Fibroblast of lung (primary cell): Measurements from ENCODE around the gene ECHS1. TPM values are rescaled to one million over a fixed set of nuclear protein-coding genes. Genes with fewer than 3 reads are reported as not detected.

Source experiments
- DNase-seq, 2 donors: peaks; one replicate each; pipeline versions ENCODE4 v3.0.0 to v3.0.0-alpha.2; 2010; ENCODE audit warnings: low read depth in 2 of 2
- H2AFZ ChIP-seq: 2 replicates; pipeline ENCODE4 v1.5.1; 2012; ENCODE audit warnings: low read length, control low read depth, inconsistent platforms
- H3K27ac ChIP-seq: 2 replicates; pipeline ENCODE4 v1.5.1; 2011; ENCODE audit warnings: low read length, control low read depth; ENCODE audit not compliant: insufficient read depth
- H3K27me3 ChIP-seq: 2 replicates; pipeline ENCODE4 v1.5.1; 2011; ENCODE audit warnings: mild to moderate bottlenecking, low read length; ENCODE audit not compliant: control insufficient read depth, insufficient read depth
- H3K36me3 ChIP-seq: 2 replicates; pipeline ENCODE4 v1.5.1; 2011; ENCODE audit warnings: low read length; ENCODE audit not compliant: control insufficient read depth, insufficient read depth
- H3K4me1 ChIP-seq: 2 replicates; pipeline ENCODE4 v1.5.1; 2011; ENCODE audit warnings: low read length; ENCODE audit not compliant: control insufficient read depth, insufficient read depth; ENCODE audit errors: extremely low read depth
- H3K4me2 ChIP-seq: 2 replicates; pipeline ENCODE4 v1.5.1; 2011; ENCODE audit warnings: low read length, control low read depth; ENCODE audit not compliant: insufficient read depth; ENCODE audit errors: extremely low read depth
- H3K4me3 ChIP-seq, 4 experiments: fragments of 200-600 bp in 1 of 4; sonication (generic) in 1 of 4; replicated peaks in 1 of 4; 2 replicates each; pipeline ENCODE4 v1.5.1; 2011 to 2016; ENCODE audit warnings: low read length in 4 of 4, low read depth in 3 of 4, mild to moderate bottlenecking in 3 of 4, control low read depth in 2 of 4, inconsistent platforms in 1 of 4, mixed read lengths in 1 of 4; ENCODE audit not compliant: insufficient read depth in 1 of 4; ENCODE audit errors: control extremely low read depth in 1 of 4
- H3K79me2 ChIP-seq: 2 replicates; pipeline ENCODE4 v1.5.1; 2012; ENCODE audit warnings: mild to moderate bottlenecking, low read length, inconsistent platforms; ENCODE audit not compliant: control insufficient read depth, insufficient read depth
- H3K9ac ChIP-seq: 2 replicates; pipeline ENCODE4 v1.5.1; 2011; ENCODE audit warnings: mild to moderate bottlenecking, low read length, control low read depth; ENCODE audit not compliant: insufficient read depth
- H3K9me3 ChIP-seq: 2 replicates; pipeline ENCODE4 v1.5.1; 2012; ENCODE audit warnings: low read depth, low read length; ENCODE audit not compliant: control insufficient read depth, insufficient read depth
- H4K20me1 ChIP-seq: 2 replicates; pipeline ENCODE4 v1.5.1; 2011; ENCODE audit warnings: low read length; ENCODE audit not compliant: control insufficient read depth, insufficient read depth; ENCODE audit errors: extremely low read depth
- CTCF ChIP-seq, 2 donors: IDR thresholded peaks in 1 of 2; conservative IDR thresholded peaks in 1 of 2; 1 replicate in 1 of 2; 2 replicates in 1 of 2; pipeline ENCODE4 v1.5.1; 2011 to 2012; ENCODE audit warnings: low read length in 2 of 2, control low read depth in 1 of 2, inconsistent platforms in 1 of 2, low read depth in 1 of 2, mild to moderate bottlenecking in 1 of 2
- EZH2 ChIP-seq: IDR thresholded peaks from 2 replicates; pipeline ENCODE4 v1.5.1; 2012; ENCODE audit warnings: low read length, control low read depth, mild to moderate bottlenecking; ENCODE audit errors: missing control alignments
- polyA plus RNA-seq, 2 donors: library from polyadenylated mRNA; depleted of rRNA in 1 of 2; stranded (reverse) in 1 of 2; unstranded in 1 of 2; fragments of >200 nt; gene quantifications; 2 replicates each; pipeline ENCODE4 v1.2.1, GENCODE V29; 2011 to 2012; ENCODE audit warnings: missing spikeins in 1 of 2
- total RNA-seq: library from RNA; depleted of rRNA; stranded (reverse); fragments of >200 nt; gene quantifications from 2 replicates; pipeline ENCODE4 v1.2.1, GENCODE V29; 2014

Gene ECHS1
- total and polyA plus RNA-seq, 2 donors (not counting 1 experiment from before 2014, with no cell fraction given), result 63.9 to 71.9 TPM

- DNase-seq, result no peak
- Histone ChIP-seq H3K9me3 (no peaks in the 10 kb centered on the region), H3K36me3 (peaks cover 28% of the 10 kb centered on the region)
These were observed 7.0 kb downstream of the ECHS1 start for GRCh38 chr10:133366130-133366478.

GRCh38 chr10:133365461-133366129 is 7.6 kb downstream of the ECHS1 start:
- DNase-seq, result no peak
- Histone ChIP-seq H3K79me2 (no peaks in the 10 kb centered on the region), H3K27me3 (no peaks in the 10 kb centered on the region), H3K36me3 (peaks cover 27% of the 10 kb centered on the region), H2AFZ (no peak overlapping the region), H4K20me1 (no peaks in the 10 kb centered on the region), H3K9me3 (no peaks in the 10 kb centered on the region), H3K4me2 (no peak overlapping the region), H3K4me1 (no peaks in the 10 kb centered on the region), H3K9ac (no peak overlapping the region), H3K27ac (no peak overlapping the region), H3K4me3 (no peak overlapping the region)
- TF ChIP-seq CTCF (conservative IDR thresholded peaks at IDR 0.05 in 1 of 2, IDR thresholded peaks at IDR 0.05 in 1 of 2; ENCODE audit: low read depth in 1 of 2, low read length in 2 of 2) (no peak), EZH2 (no peak)

More at GRCh38 chr10:133366130-133366478, 7.0 kb downstream of the ECHS1 start:
- Histone ChIP-seq H3K4me2 (no peak overlapping the region), H2AFZ (no peak overlapping the region), H3K4me3 (no peak overlapping the region), H3K4me1 (no peaks in the 10 kb centered on the region), H3K27ac (no peak overlapping the region), H3K79me2 (no peaks in the 10 kb centered on the region), H4K20me1 (no peaks in the 10 kb centered on the region), H3K9ac (no peak overlapping the region), H3K27me3 (no peaks in the 10 kb centered on the region)
- no peak for TF ChIP-seq CTCF (conservative IDR thresholded peaks at IDR 0.05 in 1 of 2, IDR thresholded peaks at IDR 0.05 in 1 of 2; ENCODE audit: low read depth in 1 of 2, low read length in 2 of 2)
- TF ChIP-seq EZH2, result no peak

- Histone ChIP-seq H4K20me1 (no peaks in the 10 kb centered on the region), H3K4me1 (no peaks in the 10 kb centered on the region), H3K27me3 (no peaks in the 10 kb centered on the region), H3K9me3 (no peaks in the 10 kb centered on the region), H3K4me3 (no peak overlapping the region), H3K4me2 (no peak overlapping the region), H2AFZ (no peak overlapping the region), H3K36me3 (peaks cover 21% of the 10 kb centered on the region), H3K9ac (no peak overlapping the region), H3K79me2 (no peaks in the 10 kb centered on the region), H3K27ac (no peak overlapping the region)
- TF ChIP-seq CTCF (conservative IDR thresholded peaks at IDR 0.05 in 1 of 2, IDR thresholded peaks at IDR 0.05 in 1 of 2; ENCODE audit: low read depth in 1 of 2, low read length in 2 of 2), result no peak
- no peak for TF ChIP-seq EZH2
- DNase-seq, result no peak
These were observed 8.3 kb downstream of the ECHS1 start for GRCh38 chr10:133364645-133365431.
